Measurements from ENCODE around the gene SCGN.
"Not testable (repeated sequence)": the region's sequence is repeated elsewhere in the genome, so short reads cannot be mapped to it uniquely, and the experiment has no call there.

Gene SCGN

GRCh38 chr6:25732468-25733198, 80.6 kb downstream of the SCGN start:
- no peak for DNase-seq

DNA sequence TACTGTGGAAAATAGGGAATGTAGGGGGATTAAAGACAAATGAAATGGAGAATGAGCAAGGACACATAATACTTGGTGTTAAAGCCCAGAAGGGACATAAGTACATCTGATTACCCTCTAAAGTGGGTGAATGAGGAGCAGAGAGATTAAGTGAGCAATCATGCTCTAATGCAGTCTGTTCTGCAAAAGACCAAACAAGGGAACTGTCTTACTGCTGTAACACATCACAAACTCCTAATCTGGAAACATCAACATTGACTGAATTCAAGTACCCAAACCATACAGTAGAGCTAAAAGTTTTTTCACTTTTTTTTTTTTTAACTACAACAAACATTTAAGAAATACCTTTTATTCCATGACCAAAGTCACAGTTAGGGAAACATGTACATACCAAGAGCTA, 83.2 kb downstream of the SCGN start:
- DNase-seq = no peak

- DNase-seq = no peak
Measured at GRCh38 chr6:25743868-25744267, 91.9 kb downstream of the SCGN start.

DNA sequence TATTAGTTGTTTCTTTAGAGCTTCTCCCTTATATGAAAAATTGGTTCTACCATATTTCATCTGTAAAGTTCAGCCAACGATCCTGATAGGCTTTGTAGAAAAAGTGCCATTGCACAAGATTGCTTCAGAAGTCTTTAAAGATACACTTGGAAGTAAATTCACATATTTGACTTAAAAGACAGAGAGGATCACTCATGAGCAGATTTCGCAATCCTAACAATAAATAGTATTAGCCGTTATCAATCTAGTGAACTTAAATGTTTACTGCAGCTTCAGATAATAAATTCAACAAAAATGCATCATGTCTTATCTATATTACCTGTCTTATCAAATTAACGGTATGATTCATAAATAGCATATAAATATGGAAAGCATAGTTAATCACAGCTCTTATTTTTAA, 93.8 kb downstream of the SCGN start:
- DNase-seq = no peak

- no peak for DNase-seq
Measured at GRCh38 chr6:25746968-25747367, 95.0 kb downstream of the SCGN start.

- DNase-seq = no peak
Measured at GRCh38 chr6:25747477-25747876, 95.5 kb downstream of the SCGN start.

DNA sequence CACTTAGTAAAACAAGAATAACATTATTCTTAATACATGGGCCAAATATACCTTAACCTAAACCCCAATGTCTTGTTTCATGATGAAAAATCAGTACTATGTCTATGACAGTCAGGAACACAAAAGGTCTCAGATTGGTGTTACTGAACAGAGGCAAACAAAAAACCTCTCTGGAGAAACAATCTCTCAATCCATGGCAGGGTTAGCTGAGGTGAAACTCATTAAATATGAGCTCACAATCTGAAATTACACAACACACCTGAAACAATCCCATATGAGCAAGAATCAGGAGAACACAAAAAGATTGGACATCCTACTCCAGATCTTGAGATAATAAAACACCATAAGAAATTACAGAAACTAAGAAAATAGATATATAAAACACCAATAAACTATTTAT, 96.0 kb downstream of the SCGN start:
- DNase-seq = no peak

DNA sequence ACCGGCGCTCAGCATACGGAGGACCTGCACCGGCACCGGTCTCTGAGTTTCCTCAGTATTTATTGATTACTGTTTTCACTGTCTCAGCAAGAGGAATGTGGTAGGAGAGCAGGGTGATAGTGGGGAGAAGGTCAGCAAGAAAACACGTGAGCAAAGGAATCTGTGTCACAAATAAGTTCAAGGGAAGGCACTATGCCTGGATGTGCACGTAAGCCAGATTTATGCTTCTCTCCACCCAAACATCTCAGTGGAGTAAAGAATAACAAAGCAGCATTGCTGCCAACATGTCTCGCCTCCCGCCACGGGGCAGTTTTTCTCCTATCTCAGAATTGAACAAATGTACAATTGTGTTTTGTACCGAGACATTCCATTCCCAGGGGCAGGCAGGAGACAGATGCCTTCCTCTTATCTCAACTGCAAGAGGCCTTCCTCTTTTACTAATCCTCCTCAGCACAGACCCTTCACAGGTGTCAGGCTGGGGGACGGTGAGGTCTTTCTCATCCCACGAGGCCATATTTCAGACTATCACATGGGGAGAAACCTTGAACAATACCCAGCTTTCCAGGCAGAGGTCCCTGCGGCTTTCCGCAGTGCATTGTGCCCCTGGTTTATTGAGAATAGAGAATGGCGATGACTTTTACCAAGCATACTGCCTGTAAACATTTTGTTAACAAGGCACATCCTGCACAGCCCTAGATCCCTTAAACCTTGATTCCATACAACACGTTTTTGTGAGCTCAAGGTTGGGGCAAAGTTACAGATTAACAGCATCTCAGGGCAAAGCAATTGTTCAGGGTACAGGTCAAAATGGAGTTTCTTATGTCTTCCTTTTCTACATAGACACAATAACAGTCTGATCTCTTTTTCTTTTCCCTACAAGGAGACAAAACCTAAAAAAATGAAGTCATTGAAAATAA, 96.8 kb downstream of the SCGN start:
- not testable (repeated sequence) for DNase-seq

GRCh38 chr6:25749837-25750236, 97.8 kb downstream of the SCGN start:
- DNase-seq = no peak

DNA sequence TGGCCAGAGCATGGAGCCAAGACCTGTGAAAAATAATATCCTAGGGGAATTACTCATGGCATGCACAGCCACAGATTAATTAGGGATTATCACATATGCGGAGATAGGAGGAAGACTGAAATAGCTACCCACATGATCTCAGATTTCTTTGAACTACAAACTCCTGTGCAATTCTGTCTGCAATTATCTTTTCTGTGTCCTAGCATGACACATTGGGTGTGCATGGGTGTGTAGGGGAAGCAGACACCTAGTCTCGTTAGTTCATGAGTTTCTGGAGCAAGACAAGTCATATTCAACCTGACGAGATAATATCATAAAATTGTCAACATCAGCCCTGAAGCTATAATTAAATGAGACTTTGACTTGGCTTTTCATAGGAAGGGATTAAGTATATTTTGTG, 98.9 kb downstream of the SCGN start:
- no peak for DNase-seq
